HG03095 (cell line): Measurements from ENCODE around the gene TTC31.
"Not testable (repeated sequence)": the region's sequence is repeated elsewhere in the genome, so short reads cannot be mapped to it uniquely, and the experiment has no call there.

ENCODE experiments used
- ATAC-seq: cut with Tn5 transposase; IDR thresholded peaks from one replicate; pipeline ENCODE4 v1.9.1; 2021; ENCODE audit warnings: moderate library complexity; ENCODE audit not compliant: unreplicated experiment

Gene TTC31

DNA sequence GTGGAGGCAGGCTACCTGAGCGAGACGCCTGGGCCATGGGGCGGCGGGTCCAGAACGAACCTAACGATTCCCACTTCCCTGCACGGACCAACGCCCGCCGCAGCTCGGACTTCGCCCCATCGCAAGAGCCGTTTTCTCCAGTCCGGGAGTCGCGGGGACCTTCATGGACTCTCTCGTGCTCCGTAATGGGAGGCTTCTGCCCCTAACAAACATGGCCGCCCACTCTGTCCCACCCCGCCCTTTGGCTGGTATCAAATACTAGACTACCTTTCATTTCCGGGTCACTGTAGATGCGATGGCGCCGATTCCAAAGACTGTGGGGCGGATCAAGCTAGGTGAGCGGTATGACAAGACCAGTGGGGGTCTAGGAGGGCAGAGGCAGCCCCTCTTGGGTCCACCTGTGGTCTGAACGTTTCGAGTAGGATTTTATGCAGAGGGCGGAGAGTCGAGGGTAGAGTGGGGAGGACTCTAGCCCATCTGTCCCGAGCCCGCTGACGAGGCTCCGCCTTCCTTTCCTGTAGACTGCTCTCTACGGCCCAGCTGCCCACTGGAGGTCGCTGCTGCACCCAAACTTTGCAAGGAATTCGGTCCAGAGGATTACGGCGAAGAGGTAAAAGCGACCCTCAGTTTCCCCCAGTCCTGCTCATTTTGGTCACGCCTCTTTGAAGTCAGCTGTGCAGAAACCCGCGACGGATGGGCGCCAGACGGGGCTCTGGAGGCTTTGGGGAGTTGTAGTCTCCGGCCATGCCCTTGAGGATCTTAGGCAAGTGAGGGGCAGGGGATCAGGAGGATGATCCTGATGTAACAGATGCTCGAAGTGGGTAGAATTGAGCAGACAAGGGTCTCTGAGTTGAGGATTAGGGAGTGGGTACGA, at the start of gene TTC31, which contains the start of gene CCDC142:
Gene TTC31, plus strand, starts transcription at position 281 of the 874 bp plus-strand sequence. Its CDS starts 15 bp downstream, at position 296.
Gene CCDC142, minus strand, starts transcription at position 198 of the 874 bp plus-strand sequence. Its CDS starts 161 bp downstream, at position 37.
- peak; percentile 88 for ATAC-seq

DNA sequence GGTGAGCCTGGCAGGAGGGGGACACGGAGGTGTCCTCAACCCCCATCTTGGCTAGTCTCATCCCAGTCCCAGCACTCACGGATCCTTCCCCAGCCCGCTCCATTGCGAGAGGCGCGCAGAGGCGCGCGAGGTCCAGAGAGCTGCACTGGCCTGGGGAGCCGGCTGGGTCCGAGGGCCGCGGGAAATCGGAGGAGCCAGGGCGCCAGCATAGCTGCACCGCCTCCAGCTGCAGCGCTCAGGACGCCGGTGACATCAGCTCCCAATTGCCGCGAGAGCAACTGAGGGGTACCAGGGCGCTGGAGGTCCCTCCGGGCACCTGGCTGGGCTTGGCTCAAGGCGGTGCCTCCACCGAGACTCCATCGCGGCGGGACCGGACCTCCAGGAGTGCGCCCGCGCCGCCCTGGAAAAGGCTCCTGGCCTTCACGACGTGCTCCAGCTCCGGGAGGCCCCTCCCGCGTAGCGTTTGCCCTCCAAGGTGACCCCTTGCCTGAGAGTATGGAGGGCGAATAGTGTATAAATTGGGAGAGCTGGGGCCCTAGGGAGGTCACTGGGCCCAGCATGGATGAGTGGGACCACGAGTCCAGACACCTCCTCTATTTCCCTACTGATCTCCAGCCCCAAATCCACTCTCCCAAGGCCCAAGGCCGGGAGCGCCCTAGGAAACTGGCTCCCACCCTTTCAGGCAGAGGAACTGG, 46.6 kb upstream of the TTC31 start:
- ATAC-seq, result no peak

DNA sequence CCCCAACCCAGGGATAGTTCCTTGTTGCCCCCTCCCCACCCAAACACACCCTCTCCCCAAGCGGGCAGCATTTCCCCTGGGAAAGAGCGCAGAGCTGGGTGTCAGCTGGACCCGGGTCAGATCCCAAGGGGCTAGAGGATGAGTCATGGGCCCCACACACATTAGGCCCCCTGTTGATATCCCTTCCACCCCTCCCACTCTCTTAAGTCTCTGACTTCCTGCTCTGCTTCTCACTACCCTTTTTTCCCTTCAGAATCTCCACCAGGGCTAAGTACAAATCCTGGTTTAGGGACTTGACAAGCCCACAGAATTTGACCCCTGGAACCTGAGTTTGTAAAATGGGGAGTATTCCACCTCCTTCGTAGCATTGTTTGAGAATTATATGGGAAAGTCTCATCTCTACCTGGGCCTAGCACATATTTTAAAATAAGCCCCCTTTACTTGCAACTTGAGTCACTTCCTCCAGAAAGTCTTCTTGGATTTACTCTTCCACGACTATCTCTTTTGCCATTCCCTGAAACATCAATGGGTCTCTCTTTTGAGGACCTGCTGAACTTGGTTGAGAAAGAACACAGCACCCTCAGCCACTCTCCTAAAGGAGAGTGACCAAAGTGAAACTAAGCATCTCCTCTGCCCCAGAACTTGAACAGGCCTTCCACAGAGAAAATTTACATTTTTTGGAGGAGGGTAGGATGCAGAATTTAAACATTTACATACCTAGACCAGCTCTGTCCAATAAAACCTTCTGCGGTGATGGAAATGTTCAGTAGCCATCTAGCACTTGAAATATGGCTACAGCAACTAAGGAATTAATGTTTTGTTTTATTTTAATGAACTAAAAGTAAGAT, 45.8 kb upstream of the TTC31 start:
- ATAC-seq, result no peak

DNA sequence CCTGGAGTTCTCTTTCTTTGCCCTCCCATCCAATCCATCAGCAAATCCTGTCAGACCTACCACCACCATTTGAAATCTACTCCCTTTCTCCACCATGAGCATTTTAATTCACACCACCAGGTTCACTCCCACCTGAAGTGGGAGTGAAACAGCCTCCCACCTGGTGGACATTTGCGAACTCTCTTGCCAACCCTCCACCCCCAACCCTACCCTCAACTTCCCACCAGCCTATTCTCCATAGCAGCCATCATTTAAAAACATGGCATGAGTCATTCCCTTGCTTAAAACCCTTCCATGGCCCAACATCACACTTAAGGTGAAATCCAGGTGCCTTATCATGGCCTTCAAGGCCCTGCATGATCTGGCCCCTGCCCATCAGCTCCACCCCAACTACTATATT, 44.6 kb upstream of the TTC31 start:
- ATAC-seq, result no peak

DNA sequence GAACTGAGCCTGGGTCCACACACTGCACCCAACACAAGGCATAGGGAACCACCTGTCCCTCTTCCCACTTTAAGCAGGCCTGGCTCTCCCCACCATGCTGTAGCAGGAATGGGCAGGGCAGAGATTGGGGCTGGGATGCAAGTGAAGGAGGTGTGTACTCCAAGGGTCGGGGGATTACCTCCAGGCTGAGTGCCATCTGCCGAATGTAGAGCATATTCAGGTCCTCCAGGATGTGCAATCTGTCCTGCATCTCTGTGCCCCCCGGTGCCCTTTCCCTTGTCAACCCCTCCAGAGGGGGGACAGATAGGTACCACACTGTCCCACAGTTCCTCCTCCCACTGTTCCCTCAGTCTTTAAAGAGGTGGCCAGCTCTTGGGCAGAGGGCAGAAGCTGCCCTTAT, 43.5 kb upstream of the TTC31 start:
- no peak for ATAC-seq

DNA sequence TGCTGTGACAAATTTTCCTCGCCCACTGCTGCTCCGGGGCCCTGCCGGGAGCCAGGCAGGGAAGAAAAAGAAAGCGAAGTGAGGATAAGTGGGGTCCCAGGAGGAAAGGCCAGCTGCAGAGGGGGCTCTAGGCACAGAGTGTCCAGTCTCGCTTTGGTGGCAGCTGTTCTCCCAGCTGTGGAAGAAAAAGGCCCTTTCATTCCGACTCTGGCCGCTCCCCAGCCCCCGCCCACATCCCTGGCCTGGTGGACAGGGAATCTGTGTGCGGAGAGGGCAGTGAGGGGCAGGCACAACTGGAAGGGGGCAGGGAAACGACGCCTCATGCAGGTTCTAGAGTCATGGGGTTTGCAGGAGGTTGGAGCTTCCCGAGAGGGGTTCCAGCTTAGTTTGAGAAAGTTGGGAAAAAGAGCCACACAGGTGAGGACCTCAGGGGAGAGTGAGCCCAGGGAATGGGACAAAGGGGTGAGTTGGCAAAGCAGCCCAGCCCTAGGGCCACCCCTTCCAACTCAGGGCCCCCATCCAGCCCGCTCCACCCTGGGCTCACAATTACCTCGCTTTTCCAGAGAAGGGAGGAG, 43.0 kb upstream of the TTC31 start:
- no peak for ATAC-seq

DNA sequence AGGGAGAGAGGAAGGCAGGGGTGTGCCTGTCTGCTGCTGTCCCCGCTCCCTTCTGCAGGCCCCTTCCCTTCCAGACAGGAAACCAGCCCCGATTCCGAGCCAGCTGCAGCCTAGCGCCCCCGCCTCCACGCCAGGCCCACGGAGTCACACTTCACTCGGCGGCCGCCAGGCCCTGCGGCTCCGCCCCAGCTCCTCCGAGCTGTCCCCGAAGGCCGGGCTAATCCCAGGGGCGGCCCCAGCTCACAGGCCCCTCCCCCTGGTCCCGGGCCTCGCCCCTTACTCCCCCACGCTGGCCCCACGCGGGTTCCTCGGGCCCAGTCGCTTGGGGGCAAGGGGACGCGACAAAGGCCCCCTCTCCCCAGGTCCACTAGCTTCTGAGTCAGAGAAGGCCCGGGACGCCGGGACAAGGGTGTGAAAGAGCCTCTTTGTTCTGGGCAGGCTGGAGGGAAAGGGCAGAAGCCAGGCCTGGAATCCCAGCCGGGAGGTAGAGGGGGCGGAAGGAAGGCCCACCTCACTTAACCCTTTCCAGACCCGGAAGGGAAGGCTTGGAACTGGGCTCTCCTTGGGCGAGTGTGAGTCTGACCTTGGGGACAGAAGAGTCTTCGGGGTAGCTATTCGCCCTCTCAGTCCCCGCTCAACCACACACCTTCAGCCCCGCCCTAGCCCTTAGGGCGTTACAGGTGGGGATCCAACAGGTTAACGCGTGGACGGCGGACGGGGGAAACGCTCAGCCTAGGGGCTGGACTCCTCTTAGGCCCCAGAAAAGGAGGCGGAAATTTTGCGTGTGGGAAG, 42.3 kb upstream of the TTC31 start:
- ATAC-seq, result peak; percentile 82

DNA sequence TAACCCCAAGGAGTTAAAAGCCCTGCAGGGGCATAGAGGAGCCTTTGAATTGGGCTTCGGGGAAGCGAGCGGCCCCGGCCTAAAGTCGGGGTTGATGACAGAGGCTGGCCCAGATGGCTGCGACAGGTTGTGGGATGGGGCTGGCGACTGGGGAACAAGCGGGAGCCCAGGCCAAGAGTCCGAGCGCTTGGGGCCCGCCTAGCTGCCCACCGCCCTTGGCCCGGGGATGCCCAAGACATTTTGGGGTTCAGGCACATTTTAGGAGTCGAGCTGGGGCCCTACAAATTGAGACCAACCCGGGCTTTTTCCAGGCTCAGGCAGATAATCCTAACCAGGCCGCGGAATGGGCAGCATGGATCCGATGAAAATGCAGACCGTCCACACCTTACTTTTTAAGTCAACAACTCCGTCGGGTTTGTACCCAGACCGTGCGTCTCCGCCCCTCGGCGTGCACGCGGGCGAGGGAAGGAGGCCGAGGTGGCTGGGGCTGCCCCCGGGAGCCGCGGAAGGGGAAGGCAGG, 41.7 kb upstream of the TTC31 start:
- no peak for ATAC-seq

DNA sequence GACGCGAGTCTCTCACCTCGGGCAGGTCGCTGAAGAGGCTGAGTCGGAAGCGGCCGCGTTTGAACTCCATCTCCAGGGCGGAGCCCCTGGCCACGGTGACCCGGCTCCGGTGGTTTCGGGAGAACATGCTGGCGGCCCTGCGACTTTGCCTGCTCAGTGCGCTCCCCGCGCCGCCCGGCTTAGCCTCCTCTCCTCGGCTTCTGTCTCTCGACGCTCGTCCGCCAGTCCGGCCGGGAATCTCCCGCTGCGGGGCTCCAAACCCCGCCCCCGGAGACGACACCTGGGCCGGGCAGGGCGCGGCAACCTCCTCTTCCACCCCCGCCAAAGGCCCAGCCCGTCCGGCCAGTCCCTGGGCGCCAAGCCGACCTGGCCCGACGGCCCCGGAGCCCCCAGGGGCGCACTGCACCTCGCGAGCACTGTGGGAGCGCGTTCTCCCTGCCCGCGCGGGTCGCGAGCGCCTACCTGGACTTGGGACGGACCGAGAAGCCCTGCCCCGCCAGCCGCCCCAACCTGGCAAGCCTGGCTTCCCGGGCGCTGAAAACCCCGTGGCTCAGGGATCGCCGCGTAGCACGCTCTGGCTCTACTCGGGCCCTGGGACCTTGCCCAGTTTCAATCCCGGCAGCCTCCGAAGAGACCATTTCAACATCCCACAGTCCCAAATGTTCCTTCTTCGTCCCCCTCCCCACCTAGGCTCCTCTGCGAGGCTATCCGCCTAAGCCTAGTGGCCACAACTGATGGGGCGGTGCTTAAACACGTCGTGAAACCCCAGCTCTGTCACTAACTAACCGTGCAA, 41.0 kb upstream of the TTC31 start, which contains the start of gene RTKN:
Gene RTKN, minus strand, starts transcription at position 248 of the 793 bp plus-strand sequence. Its CDS starts 121 bp downstream, at position 127.
- no peak for ATAC-seq

DNA sequence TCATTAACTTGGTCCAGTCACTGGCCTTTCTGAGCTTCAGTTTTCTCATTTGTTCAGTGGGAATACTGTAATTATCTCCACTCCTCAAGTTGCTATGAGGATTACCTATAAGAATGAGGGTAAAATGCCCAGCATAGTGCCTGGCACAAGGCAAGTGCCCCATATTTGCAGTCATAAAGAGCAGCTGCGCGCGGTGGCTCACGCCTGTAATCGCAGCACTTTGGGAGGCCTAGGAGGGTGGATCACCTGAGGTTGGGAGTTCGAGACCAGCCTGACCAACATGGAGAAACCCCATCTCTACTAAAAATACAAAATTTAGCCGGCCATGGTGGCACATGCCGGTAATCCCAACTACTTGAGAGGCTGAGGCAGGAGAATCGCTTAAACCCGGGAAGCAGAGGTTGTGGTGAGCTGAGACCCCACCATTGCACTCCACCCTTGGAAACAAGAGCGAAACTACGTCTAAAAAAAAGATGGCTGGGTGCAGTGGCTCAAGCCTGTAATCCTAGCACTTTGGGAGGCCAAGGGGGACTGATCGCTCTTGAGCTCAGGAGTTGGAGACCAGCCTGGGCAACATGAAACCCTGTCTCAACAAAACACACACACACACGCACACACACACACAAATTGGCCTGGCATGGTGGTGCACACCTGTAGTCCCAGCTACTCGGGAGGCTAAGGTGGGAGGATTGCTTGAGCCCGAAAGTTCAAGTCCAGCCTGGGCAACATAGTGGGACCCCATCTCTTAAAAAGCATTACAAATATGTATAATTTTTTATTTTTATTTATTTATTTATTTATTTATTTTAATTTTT, 40.2 kb upstream of the TTC31 start:
- not testable (repeated sequence) for ATAC-seq

DNA sequence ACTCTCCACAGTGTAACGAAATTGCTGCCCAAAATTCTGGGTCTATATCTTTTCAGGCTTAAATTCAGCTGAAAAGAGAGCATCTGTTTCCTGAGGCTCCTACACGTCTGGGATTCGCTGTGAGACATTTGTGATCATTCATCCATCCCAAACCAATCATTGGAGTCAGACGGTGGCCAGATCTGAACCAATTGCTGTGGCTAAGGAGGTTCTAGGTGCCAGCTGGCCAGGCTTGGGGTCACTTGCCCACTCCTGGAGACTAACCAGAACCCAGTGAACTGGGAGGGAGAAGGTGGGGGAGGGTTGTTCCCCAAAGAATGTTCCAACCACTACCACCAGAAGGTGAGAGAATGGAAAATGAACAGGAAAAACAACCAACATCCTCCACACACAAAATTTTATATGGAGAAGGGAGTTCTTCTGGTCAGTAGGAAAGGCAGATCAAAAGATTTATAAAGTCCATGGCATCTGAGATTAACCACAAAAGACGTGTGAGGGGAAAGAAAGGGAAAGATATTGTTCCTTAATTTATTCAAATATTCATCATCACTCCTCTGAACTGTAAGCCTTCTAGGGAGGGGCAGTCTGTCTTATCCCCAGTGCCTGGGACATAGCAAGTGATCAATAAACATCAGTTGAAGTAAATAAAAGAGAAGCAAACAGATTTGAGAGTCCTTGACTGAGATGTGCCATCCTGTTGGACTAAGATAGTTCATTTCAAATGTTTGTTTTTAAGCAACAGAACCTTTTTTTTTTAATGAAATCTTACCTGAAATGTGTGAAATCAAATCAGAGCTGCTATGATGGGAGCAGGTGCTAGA, 38.2 kb upstream of the TTC31 start:
- ATAC-seq, result no peak

DNA sequence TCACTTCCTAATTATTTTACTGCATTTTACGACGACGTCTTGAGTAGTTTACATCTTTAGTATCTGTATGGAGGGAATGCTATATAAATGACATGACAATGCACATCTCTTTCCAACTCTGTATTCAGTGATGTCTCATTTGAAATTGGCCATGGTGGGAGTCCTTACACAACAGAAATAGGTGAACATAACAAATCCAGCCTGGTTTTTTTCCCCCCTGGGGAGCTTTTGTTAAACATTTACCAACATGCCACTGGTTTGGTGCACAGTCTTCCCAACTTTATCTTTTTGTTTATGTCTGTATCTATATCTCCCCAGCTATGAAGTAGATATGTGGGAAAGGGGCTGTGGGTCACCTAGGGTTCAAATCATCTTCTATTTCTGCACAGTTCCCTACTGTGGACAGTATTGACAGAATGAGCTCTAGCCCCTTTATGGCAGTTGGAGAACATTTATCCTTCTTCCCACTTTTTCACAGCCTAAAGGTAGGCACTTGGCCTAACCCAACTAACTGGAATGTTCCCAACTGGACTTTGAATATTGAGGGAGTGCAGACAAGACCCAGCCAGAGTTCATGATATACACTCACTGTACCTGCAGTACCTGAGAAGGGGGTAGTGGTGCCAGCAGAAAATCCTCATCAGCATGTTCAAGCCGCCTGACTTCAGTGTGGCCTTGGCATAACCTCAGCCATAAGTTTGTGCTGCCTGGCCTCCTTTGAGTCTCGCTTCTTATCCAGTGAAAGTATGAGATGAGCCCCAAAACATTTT, 35.5 kb upstream of the TTC31 start:
- no peak for ATAC-seq

DNA sequence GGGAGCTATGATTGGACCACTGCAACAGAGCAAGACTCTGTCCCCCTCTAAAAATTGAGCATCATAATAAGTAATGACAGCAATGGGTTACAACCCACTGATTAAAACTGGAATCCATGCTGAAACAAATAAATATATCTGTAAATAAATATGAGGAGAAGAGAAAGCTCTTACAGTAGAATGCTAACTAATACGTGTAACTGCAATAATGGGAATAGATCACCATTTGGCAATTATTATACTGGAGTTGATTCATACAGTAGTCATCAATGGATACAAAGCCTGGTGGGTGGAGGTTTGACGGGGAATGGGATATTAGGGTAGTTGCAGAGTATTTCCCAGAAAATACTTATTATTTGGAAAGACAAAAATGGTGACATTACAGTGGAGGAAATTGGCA, 34.1 kb upstream of the TTC31 start:
- no peak for ATAC-seq

DNA sequence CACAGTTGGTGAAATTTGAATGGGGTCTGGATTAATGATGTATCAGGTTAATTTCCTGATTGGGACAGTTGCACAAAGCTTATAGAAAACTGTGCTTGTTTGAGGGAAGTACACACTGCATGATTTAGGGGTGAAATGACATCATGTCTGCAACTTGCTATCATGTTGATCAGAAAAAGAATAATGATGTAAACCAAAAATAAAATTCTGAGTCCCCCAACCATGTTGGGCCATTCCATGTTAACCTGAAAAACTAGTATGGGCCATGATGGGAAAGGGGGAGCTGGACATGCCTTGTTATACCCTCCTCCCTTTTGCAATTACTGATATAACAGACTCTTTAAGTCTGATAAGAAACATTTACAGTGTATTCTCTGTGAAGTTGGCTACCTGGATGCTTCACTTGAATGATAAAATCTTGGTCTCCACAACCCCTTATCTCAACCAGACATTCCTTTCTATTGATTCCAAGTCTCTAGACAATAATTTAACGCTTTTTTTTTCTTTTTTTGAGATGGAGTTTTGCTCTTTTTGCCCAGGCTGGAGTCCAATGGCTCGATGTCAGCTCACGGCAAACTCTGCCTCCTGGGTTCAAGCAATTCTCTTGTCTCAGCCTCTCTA, 32.2 kb upstream of the TTC31 start:
- ATAC-seq, result no peak

DNA sequence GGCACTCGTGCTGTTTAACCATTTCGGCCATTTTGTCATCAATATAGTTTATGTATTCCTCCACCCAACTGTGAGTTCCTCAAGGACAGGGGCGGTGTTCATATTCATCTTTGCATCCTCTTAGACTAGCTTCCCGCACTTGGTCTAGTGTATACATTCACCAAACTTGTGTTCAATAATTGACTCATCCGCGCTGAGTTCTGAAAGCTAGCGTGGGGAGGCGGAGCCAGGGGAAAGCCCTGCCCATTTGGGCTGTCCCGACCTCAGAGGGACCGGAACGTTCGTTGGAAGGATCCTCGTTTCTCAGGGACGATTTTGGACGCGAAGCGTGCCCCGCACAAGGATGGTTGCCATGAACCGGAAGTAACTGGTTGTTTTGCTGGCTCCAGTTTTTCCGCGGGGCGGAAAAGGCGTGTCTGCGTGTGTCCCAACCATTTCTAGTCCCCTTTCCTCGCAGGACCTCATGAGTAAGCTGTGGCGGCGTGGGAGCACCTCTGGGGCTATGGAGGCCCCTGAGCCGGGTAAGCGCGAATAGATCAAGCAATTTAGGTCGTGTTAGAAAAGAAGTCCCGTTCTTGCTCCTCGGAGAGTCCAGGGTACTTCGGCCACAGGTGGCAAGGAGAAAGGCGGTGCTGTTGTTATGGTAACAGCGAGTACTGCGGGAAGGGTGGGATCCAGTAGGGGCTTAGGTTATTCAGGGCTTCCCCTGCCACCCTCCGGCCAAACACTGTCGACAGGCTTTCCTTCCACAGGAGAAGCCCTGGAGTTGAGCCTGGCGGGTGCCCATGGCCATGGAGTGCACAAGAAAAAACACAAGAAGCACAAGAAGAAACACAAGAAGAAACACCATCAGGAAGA, 28.0 kb upstream of the TTC31 start, which contains the start of gene INO80B:
Gene INO80B, plus strand, starts transcription at position 434 of the 858 bp plus-strand sequence. Its CDS starts 30 bp downstream, at position 464.
- peak; percentile 36 for ATAC-seq
